ENCODE measurements around the gene SMIM44. TPM values are rescaled to one million over a fixed set of nuclear protein-coding genes. Genes with fewer than 3 reads are reported as not detected.

SMIM44 gene
- total and polyA plus RNA-seq, 2 donors (not counting 1 experiment from before 2014, with no cell fraction given) = not detected

DNA sequence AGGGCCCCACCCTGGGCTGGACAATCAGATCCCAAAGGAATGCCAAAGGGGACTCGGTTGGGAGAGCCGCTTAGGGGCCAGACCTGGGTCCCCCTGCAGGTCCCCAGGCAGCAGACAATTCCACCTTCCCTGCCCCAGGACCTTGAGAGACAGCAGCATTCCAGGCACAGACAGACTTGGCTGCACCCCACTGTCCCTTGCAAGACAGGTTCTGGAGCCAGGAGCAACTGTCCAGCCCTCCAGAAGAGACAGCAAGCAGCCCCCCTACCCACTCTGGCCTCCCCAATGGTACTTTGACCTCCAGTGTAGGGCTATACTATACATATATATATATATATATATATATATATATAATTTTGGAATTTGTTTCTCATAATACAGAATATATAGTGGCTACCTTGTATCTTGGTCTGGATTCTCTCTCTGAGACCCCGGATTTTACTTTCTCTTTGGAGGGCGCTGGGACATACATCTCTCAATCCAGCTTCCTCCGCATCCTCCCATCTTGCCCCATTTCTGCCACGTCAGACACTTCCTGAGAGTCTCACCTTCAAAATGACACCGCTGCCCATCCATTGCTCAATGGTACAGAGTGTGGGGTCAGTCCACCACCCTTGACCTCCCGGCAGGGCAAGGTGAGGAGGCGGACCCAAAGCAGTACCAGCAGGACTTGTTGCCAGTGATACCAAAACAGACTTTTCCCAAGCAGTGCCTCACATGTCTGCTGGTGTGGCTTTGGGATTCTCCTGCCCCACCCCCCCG, 15.6 kb downstream of the SMIM44 start:
- Histone ChIP-seq H3K4me2 (ENCODE audit: extremely low read depth, insufficient read depth, low read length) (no peak overlapping the region), H2AFZ (ENCODE audit: low read length) (no peak overlapping the region)
- no peak for DNase-seq (ENCODE audit: low read depth in 2 of 2)

DNA sequence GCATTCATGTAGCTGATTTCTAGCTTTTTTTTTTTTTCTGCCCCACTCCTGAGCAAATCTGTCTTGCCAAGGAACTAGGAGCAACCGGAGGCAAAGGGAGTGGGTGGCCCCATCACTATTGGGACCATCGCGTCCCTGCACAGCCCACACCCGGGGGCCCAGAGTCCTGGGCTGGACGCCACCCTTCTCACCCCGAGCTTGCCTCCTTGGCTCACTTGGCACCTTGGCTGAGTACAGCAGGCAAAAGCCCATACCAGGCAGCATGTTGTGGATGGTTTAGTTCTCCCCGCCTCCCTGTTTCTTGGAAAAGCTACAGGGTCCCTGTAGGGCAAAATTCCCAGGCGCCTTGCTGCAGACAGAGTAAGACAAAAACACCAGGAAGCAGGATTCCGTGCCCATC, 16.6 kb downstream of the SMIM44 start:
- no peak overlapping the region for H3K4me2 ChIP-seq (ENCODE audit: extremely low read depth, insufficient read depth, low read length)
- no peaks in the 10 kb centered on the region for H3K27me3 ChIP-seq (ENCODE audit: control insufficient read depth, insufficient read depth, low read length)
- no peaks in the 10 kb centered on the region for H4K20me1 ChIP-seq (ENCODE audit: control insufficient read depth, extremely low read depth, insufficient read depth, low read length)
- H3K9me3 ChIP-seq (ENCODE audit: control insufficient read depth, insufficient read depth, low read depth, low read length) = no peaks in the 10 kb centered on the region
- H3K79me2 ChIP-seq (ENCODE audit: control insufficient read depth, insufficient read depth, low read length) = no peaks in the 10 kb centered on the region
- H3K36me3 ChIP-seq (ENCODE audit: control insufficient read depth, insufficient read depth, low read length) = peaks cover 6% of the 10 kb centered on the region
- no peaks in the 10 kb centered on the region for H3K4me1 ChIP-seq (ENCODE audit: control insufficient read depth, extremely low read depth, insufficient read depth, low read length)
- peak in 1 of 2 donors; percentile 18 for DNase-seq (ENCODE audit: low read depth in 2 of 2)
- no peak overlapping the region for H3K9ac ChIP-seq (ENCODE audit: insufficient read depth, low read length)
- H3K4me3 ChIP-seq (replicated peaks in 1 of 4; ENCODE audit: control extremely low read depth in 1 of 4, insufficient read depth in 1 of 4, low read depth in 3 of 4, low read length in 4 of 4) = no peak overlapping the region
- H3K27ac ChIP-seq (ENCODE audit: insufficient read depth, low read length) = no peak overlapping the region
- TF ChIP-seq EZH2 (IDR thresholded peaks at IDR 0.05; ENCODE audit: low read length, missing control alignments) = no peak
- TF ChIP-seq, protein P1, sequence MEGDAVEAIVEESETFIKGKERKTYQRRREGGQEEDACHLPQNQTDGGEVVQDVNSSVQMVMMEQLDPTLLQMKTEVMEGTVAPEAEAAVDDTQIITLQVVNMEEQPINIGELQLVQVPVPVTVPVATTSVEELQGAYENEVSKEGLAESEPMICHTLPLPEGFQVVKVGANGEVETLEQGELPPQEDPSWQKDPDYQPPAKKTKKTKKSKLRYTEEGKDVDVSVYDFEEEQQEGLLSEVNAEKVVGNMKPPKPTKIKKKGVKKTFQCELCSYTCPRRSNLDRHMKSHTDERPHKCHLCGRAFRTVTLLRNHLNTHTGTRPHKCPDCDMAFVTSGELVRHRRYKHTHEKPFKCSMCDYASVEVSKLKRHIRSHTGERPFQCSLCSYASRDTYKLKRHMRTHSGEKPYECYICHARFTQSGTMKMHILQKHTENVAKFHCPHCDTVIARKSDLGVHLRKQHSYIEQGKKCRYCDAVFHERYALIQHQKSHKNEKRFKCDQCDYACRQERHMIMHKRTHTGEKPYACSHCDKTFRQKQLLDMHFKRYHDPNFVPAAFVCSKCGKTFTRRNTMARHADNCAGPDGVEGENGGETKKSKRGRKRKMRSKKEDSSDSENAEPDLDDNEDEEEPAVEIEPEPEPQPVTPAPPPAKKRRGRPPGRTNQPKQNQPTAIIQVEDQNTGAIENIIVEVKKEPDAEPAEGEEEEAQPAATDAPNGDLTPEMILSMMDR (conservative IDR thresholded peaks at IDR 0.05 in 1 of 2, IDR thresholded peaks at IDR 0.05 in 1 of 2; ENCODE audit: low read depth in 1 of 2, low read length in 2 of 2) = no peak
- no peak overlapping the region for H2AFZ ChIP-seq (ENCODE audit: low read length)

More for the DNA sequence above, 15.6 kb downstream of the SMIM44 start:
- Histone ChIP-seq H3K4me3 (replicated peaks in 1 of 4; ENCODE audit: control extremely low read depth in 1 of 4, insufficient read depth in 1 of 4, low read depth in 3 of 4, low read length in 4 of 4) (no peak overlapping the region), H3K36me3 (ENCODE audit: control insufficient read depth, insufficient read depth, low read length) (peaks cover 4% of the 10 kb centered on the region), H3K27ac (ENCODE audit: insufficient read depth, low read length) (no peak overlapping the region), H4K20me1 (ENCODE audit: control insufficient read depth, extremely low read depth, insufficient read depth, low read length) (no peaks in the 10 kb centered on the region), H3K79me2 (ENCODE audit: control insufficient read depth, insufficient read depth, low read length) (no peaks in the 10 kb centered on the region), H3K9ac (ENCODE audit: insufficient read depth, low read length) (no peak overlapping the region), H3K9me3 (ENCODE audit: control insufficient read depth, insufficient read depth, low read depth, low read length) (no peaks in the 10 kb centered on the region), H3K4me1 (ENCODE audit: control insufficient read depth, extremely low read depth, insufficient read depth, low read length) (peaks cover 3% of the 10 kb centered on the region), H3K27me3 (ENCODE audit: control insufficient read depth, insufficient read depth, low read length) (no peaks in the 10 kb centered on the region)
- no peak for TF ChIP-seq EZH2 (IDR thresholded peaks at IDR 0.05; ENCODE audit: low read length, missing control alignments)
- TF ChIP-seq, protein P1 (conservative IDR thresholded peaks at IDR 0.05 in 1 of 2, IDR thresholded peaks at IDR 0.05 in 1 of 2; ENCODE audit: low read depth in 1 of 2, low read length in 2 of 2) = no peak

DNA sequence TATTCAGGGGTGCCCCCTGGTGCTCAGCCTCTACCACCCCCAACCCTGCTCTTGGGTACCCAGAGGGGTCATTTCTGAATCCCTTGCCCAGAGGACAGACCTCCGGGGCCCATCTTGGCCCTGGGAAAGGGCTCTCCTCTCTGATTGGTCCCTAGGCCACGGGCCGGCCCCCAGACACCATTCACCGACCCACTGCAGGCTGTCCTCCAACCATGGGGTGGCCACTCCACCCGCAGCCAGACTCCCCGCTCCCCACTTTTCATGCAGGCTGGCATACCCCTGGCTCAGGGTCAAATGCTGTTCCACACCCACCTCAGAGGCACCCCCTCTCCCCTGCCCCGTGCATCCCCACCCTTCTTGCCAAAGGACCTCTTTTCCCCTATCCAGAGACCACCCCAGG, 17.7 kb downstream of the SMIM44 start:
- Histone ChIP-seq H4K20me1 (ENCODE audit: control insufficient read depth, extremely low read depth, insufficient read depth, low read length) (no peaks in the 10 kb centered on the region), H3K79me2 (ENCODE audit: control insufficient read depth, insufficient read depth, low read length) (no peaks in the 10 kb centered on the region), H3K27ac (ENCODE audit: insufficient read depth, low read length) (no peak overlapping the region), H3K9me3 (ENCODE audit: control insufficient read depth, insufficient read depth, low read depth, low read length) (no peaks in the 10 kb centered on the region), H3K4me3 (replicated peaks in 1 of 4; ENCODE audit: control extremely low read depth in 1 of 4, insufficient read depth in 1 of 4, low read depth in 3 of 4, low read length in 4 of 4) (no peak overlapping the region), H2AFZ (ENCODE audit: low read length) (no peak overlapping the region), H3K4me1 (ENCODE audit: control insufficient read depth, extremely low read depth, insufficient read depth, low read length) (no peaks in the 10 kb centered on the region), H3K27me3 (ENCODE audit: control insufficient read depth, insufficient read depth, low read length) (no peaks in the 10 kb centered on the region), H3K36me3 (ENCODE audit: control insufficient read depth, insufficient read depth, low read length) (peaks cover 6% of the 10 kb centered on the region), H3K4me2 (ENCODE audit: extremely low read depth, insufficient read depth, low read length) (no peak overlapping the region), H3K9ac (ENCODE audit: insufficient read depth, low read length) (no peak overlapping the region)
- TF ChIP-seq, protein P1 (conservative IDR thresholded peaks at IDR 0.05 in 1 of 2, IDR thresholded peaks at IDR 0.05 in 1 of 2; ENCODE audit: low read depth in 1 of 2, low read length in 2 of 2) = no peak
- TF ChIP-seq EZH2 (IDR thresholded peaks at IDR 0.05; ENCODE audit: low read length, missing control alignments) = no peak
- no peak for DNase-seq (ENCODE audit: low read depth in 2 of 2)
